ENCODE measurements around the gene GUCA1A.

DNA sequence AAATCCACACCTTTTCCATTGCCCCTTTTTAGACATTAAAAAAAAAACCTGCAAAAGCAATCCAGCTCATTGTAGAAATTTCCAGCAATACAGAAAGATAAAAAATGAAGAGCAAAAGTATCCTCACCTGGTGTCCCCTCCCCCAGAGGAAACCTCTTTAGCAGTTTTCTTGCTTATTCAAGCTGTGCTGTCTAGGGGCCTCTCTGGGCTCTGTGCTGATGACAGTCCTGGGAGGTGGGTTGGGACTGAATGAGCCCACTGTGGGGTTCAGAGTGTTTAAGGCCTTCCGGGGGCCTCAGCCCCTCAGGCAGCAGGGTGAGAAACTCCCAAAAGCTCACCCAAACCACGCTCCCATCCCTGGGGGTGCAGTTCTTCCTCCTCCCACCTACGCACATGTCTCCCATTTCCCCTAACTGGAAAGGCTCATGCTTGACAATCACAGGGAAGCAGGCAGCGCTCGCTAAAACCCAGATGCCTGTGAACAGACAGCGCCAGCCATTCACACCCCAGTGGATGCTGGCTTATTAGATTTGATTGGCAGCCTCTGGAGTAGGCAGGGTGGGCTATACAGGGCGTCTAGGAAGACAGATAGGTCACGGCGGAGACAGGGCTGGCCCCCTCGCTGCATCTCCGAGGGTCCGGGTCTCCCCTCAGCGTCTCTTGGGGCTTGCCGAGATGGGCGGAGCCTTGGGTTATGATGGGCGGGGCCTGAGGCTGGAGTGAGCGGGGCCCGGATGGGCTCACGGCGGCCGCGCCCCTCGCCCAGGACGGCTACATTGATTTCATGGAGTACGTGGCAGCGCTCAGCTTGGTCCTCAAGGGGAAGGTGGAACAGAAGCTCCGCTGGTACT is 4.6 kb downstream of the GUCA1A start:
- TF ChIP-seq, protein P1, sequence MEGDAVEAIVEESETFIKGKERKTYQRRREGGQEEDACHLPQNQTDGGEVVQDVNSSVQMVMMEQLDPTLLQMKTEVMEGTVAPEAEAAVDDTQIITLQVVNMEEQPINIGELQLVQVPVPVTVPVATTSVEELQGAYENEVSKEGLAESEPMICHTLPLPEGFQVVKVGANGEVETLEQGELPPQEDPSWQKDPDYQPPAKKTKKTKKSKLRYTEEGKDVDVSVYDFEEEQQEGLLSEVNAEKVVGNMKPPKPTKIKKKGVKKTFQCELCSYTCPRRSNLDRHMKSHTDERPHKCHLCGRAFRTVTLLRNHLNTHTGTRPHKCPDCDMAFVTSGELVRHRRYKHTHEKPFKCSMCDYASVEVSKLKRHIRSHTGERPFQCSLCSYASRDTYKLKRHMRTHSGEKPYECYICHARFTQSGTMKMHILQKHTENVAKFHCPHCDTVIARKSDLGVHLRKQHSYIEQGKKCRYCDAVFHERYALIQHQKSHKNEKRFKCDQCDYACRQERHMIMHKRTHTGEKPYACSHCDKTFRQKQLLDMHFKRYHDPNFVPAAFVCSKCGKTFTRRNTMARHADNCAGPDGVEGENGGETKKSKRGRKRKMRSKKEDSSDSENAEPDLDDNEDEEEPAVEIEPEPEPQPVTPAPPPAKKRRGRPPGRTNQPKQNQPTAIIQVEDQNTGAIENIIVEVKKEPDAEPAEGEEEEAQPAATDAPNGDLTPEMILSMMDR (IDR thresholded peaks at IDR 0.05 in 4 of 5, conservative IDR thresholded peaks at IDR 0.05 in 1 of 5), result no peak
- TF ChIP-seq POLR2A (IDR thresholded peaks at IDR 0.05), result no peak

All from gastrocnemius medialis (tissue), 4 donors.